NCI-H2171 treated with DMSO at 0.1 percent for 48 hours (cell line): ENCODE results near the gene PDLIM3.
"Not testable (repeated sequence)": the region's sequence is repeated elsewhere in the genome, so short reads cannot be mapped to it uniquely, and the experiment has no call there.

Experiments used
- DNase-seq: peaks from one replicate; lab custom pipeline; 2025; lab: John Stamatoyannopoulos, UW

Gene PDLIM3

GRCh38 chr4:185518494-185518893 is 16.8 kb downstream of the PDLIM3 start:
- no peak for DNase-seq

GRCh38 chr4:185518069-185518468 is 17.2 kb downstream of the PDLIM3 start:
- no peak for DNase-seq

- no peak for DNase-seq
These were observed 20.1 kb downstream of the PDLIM3 start for GRCh38 chr4:185515248-185515647.

- DNase-seq, result no peak
These were observed 21.1 kb downstream of the PDLIM3 start for GRCh38 chr4:185514182-185514697.

- DNase-seq, result no peak
These were observed 21.7 kb downstream of the PDLIM3 start for GRCh38 chr4:185513489-185514181.

GRCh38 chr4:185512516-185512915 is 22.8 kb downstream of the PDLIM3 start:
- DNase-seq, result no peak

GRCh38 chr4:185511243-185511642 is 24.1 kb downstream of the PDLIM3 start:
- DNase-seq, result not testable (repeated sequence)

- DNase-seq, result no peak
These were observed 24.5 kb downstream of the PDLIM3 start for GRCh38 chr4:185510806-185511205.

- DNase-seq, result peak; percentile 68
These were observed 27.1 kb downstream of the PDLIM3 start for GRCh38 chr4:185508181-185508580.

- no peak for DNase-seq
These were observed 28.9 kb downstream of the PDLIM3 start for GRCh38 chr4:185506422-185506821.

- no peak for DNase-seq
These were observed 30.9 kb downstream of the PDLIM3 start for GRCh38 chr4:185504098-185505047.

GRCh38 chr4:185502386-185502785 is 32.9 kb downstream of the PDLIM3 start:
- DNase-seq, result no peak

- DNase-seq, result no peak
These were observed 34.7 kb downstream of the PDLIM3 start for GRCh38 chr4:185500576-185500975.

- no peak for DNase-seq
These were observed 35.3 kb downstream of the PDLIM3 start for GRCh38 chr4:185500035-185500434.

GRCh38 chr4:185488650-185489049 is 46.7 kb downstream of the PDLIM3 start:
- DNase-seq, result no peak

GRCh38 chr4:185481401-185481800 is 53.9 kb downstream of the PDLIM3 start:
- no peak for DNase-seq

GRCh38 chr4:185480016-185480732 is 55.1 kb downstream of the PDLIM3 start:
- DNase-seq, result no peak

GRCh38 chr4:185479507-185479971 is 55.8 kb downstream of the PDLIM3 start:
- no peak for DNase-seq

- no peak for DNase-seq
These were observed 62.1 kb downstream of the PDLIM3 start for GRCh38 chr4:185473247-185473646.

GRCh38 chr4:185472103-185472542 is 63.2 kb downstream of the PDLIM3 start:
- DNase-seq, result peak; percentile 33

- peak; percentile 67 for DNase-seq
These were observed 63.8 kb downstream of the PDLIM3 start, which contains the start of gene CCDC110 for GRCh38 chr4:185471235-185472102. Gene CCDC110, minus strand, starts transcription at chr4:185471733. Its CDS starts 50 bp downstream, at chr4:185471683.
